Stomach (tissue), 9 donors: ENCODE measurements around the gene GADD45GIP1. TPM values are rescaled to one million over a fixed set of nuclear protein-coding genes. Genes with fewer than 3 reads are reported as not detected.
A peak's percentile ranks its signal among the peaks of the same experiment; 100 is the strongest.
"Not testable (repeated sequence)": the region's sequence is repeated elsewhere in the genome, so short reads cannot be mapped to it uniquely, and the experiment has no call there.

Experiments
- DNase-seq, 2 donors: peaks; one replicate each; pipeline versions ENCODE4 v3.0.0 to v3.0.0-alpha.2; 2013 to 2019
- H3K27ac ChIP-seq, 5 donors: fragments of 200-600 bp in 4 of 5; sonication (generic) in 4 of 5; one replicate each; pipeline ENCODE4 v1.5.1; 2013 to 2019; ENCODE audit warnings: mild to moderate bottlenecking in 1 of 5, moderate library complexity in 1 of 5
- H3K27me3 ChIP-seq, 3 donors: fragments of 200-600 bp; sonication (generic); one replicate each; pipeline ENCODE4 v1.5.1; 2017 to 2019; ENCODE audit warnings: mixed run types in 1 of 3
- H3K36me3 ChIP-seq, 4 donors: fragments of 200-600 bp; sonication (generic); 1 replicate in 3 of 4; 2 replicates in 1 of 4; pipeline ENCODE4 v1.5.1; 2016 to 2019
- H3K4me1 ChIP-seq, 4 donors: fragments of 200-600 bp; sonication (generic); one replicate each; pipeline ENCODE4 v1.5.1; 2016 to 2019
- H3K4me3 ChIP-seq, 4 donors: fragments of 200-600 bp; sonication (generic) in 3 of 4; one replicate each; pipeline ENCODE4 v1.5.1; 2016 to 2019; ENCODE audit warnings: mild to moderate bottlenecking in 1 of 4
- H3K9me3 ChIP-seq, 4 donors: fragments of 200-600 bp; sonication (generic); one replicate each; pipeline ENCODE4 v1.5.1; 2016 to 2019
- EP300 ChIP-seq: sonication (generic); formaldehyde crosslinking; IDR thresholded peaks from one replicate; pipeline ENCODE4 v1.6.1; 2017; ENCODE audit warnings: antibody characterized with exemption
- POLR2A ChIP-seq, 4 donors: fragments of 450-650 bp; IDR thresholded peaks; one replicate each; pipeline ENCODE4 v1.6.1; 2016; ENCODE audit warnings: antibody characterized with exemption in 4 of 4, control low read depth in 2 of 4, mild to moderate bottlenecking in 1 of 4, moderate library complexity in 1 of 4
- POLR2AphosphoS5 ChIP-seq, 3 donors: sonication (generic); formaldehyde crosslinking; IDR thresholded peaks; one replicate each; pipeline ENCODE4 v1.6.1; 2016; ENCODE audit warnings: antibody characterized with exemption in 3 of 3
- WGBS, 5 donors: extraction: QIAGEN DNeasy Blood & Tissue Kit in 3 of 5; methylation state at CpG; one replicate each; pipeline versions ENCODE4 v1.1.5 to v1.1.7; 2013 to 2018; 5-methylcytosine and 5-hydroxymethylcytosine counted together
- intact Hi-C: fragments of 100-400 bp; cut with DNase I; formaldehyde crosslinking; loops from one replicate; pipeline ENCODE4 v1.15.1; 2023; ENCODE audit warnings: low total_unique reads
- polyA plus RNA-seq, 3 donors: library from polyadenylated mRNA; stranded (reverse); fragments of 200-250 nt; gene quantifications; one replicate each; pipeline ENCODE4 v1.2.3, GENCODE V29; 2013
- total RNA-seq, 5 donors: library from RNA; depleted of rRNA; stranded (reverse); fragments of >200 nt; gene quantifications; one replicate each; pipeline versions ENCODE4 v1.1.0 to v1.2.3, GENCODE V29; 2014 to 2016
- TF ChIP-seq, protein P1 (sequence below), 7 experiments: fragments of 450-650 bp in 4 of 7; fragments of 200-600 bp in 3 of 7; sonication (generic) in 3 of 7; IDR thresholded peaks; one replicate each; pipeline ENCODE4 v1.5.1; 2016 to 2019; ENCODE audit warnings: antibody characterized with exemption in 7 of 7, control low read depth in 2 of 7, mild to moderate bottlenecking in 1 of 7
- donor health status: healthy with polysubstance abuse.
- donor health status: Bipolar disorder and iron deficiency.
- donor health status: healthy.

Gene GADD45GIP1
- total and polyA plus RNA-seq, 8 donors: 1.8 to 93.3 (median 51.1) TPM

DNA sequence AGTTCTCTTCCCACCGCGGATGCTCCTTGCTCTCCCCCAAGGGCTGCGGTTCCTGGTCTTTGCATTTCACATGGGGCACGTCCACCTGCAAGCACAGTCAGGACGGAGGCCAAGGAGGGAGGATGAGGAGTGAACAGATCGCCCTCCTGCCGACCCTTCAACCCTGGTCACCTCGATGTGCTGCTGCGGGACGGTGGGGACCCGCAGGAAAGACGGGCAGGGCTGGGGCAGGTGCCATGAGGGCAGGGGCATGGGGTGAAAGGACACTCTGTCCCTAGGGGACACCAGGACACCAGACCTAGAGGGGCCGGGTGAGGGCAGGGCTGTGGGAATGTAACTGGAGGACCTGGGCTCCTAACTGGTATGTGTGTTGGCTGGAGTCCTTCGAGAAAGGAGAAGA is 38.8 kb downstream of the GADD45GIP1 start:
- WGBS, 5 donors: 92 to 96% (median 94%) methylated on average over 14 of the region's 14 CpGs
- H3K4me1 ChIP-seq: peaks cover 12 to 28% (median 22%) of the 10 kb centered on the region in 4 donors
- intact Hi-C loops: no loop called here
- H3K36me3 ChIP-seq: peaks cover 9 to 13% (median 12%) of the 10 kb centered on the region in 4 donors
- no peak overlapping the region for H3K27ac ChIP-seq
- TF ChIP-seq POLR2AphosphoS5 (IDR thresholded peaks at IDR 0.05) (no peak), EP300 (no peak), POLR2A (IDR thresholded peaks at IDR 0.05) (no peak)
- TF ChIP-seq, protein P1, sequence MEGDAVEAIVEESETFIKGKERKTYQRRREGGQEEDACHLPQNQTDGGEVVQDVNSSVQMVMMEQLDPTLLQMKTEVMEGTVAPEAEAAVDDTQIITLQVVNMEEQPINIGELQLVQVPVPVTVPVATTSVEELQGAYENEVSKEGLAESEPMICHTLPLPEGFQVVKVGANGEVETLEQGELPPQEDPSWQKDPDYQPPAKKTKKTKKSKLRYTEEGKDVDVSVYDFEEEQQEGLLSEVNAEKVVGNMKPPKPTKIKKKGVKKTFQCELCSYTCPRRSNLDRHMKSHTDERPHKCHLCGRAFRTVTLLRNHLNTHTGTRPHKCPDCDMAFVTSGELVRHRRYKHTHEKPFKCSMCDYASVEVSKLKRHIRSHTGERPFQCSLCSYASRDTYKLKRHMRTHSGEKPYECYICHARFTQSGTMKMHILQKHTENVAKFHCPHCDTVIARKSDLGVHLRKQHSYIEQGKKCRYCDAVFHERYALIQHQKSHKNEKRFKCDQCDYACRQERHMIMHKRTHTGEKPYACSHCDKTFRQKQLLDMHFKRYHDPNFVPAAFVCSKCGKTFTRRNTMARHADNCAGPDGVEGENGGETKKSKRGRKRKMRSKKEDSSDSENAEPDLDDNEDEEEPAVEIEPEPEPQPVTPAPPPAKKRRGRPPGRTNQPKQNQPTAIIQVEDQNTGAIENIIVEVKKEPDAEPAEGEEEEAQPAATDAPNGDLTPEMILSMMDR (IDR thresholded peaks at IDR 0.05): no peak
- no peak overlapping the region for H3K4me3 ChIP-seq
- no peaks in the 10 kb centered on the region for H3K9me3 ChIP-seq
- DNase-seq: no peak
- no peaks in the 10 kb centered on the region for H3K27me3 ChIP-seq

DNA sequence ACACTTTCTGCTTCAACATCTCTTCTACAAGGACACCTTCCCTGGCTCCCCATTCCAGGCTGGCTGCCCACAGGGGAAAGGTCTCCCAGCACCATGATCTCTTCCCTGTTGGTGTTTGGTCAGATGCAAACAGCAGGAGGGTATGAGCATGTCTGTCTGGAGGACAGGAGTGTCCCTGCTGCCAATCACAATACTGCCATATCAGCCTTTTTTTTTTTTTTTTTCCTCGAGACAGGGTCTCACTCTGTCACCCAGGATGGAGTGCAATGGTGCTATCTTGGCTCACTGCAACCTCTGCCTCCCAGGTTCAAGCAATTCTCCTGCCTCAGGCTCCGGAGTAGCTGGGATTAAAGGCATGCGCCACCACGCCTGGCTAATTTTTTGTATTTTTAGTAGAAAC is 41.2 kb downstream of the GADD45GIP1 start:
- DNase-seq, intact Hi-C loops, H3K4me3 ChIP-seq, H3K27me3 ChIP-seq, H3K27ac ChIP-seq, H3K9me3 ChIP-seq, H3K36me3 ChIP-seq: not testable (repeated sequence)
- 76 to 82% (median 79%) methylated on average over 4 of the region's 4 CpGs for WGBS, 5 donors
- H3K4me1 ChIP-seq: peaks cover 22 to 42% (median 36%) of the 10 kb centered on the region in 4 donors

DNA sequence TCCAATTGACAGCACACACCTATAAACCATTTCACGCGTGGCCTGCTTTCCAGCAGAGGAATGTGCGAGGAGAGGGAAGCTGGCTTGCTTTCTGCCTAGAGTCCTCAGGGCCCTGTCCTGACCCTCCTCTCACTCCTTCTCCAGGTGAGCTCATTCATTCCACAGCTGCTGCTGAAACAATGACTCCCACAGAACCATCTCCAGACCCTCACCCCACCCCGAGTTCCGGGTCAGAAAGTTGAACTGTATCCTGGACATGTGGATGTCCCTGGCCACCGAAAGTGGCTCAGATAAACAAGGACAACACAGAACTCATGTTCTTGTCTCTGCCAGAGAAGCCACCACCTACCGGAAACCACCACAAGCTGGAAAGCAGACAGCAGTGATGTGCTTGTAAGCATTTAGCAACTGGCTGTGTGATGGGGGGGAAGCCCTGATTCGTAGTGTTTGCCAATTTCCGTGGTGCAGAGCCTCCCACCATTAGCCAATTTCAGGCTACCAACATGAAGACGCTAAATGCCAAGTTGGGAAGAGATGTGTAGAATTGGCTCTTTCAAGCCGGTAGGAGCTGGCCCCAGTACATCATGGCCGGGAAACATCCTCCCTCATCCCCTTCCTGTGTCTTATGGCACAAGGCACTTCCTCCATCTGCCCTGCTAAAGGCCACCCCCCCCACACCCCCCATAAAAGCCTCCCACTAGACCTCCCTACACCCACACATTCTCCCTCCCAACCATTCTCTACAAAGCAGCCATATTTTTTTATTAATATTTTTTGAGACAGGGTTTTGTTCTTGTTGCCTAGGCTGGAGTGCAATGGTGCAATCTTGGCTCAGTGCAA is 43.0 kb downstream of the GADD45GIP1 start:
- 55 to 66% (median 58%) methylated on average over 12 of the region's 12 CpGs for WGBS, 5 donors
- no peaks in the 10 kb centered on the region for H3K36me3 ChIP-seq
- H3K27ac ChIP-seq: peak overlapping the region; percentile 75 to 81 (median 79)
- H3K9me3 ChIP-seq: no peaks in the 10 kb centered on the region
- TF ChIP-seq POLR2AphosphoS5 (IDR thresholded peaks at IDR 0.05) (no peak), POLR2A (IDR thresholded peaks at IDR 0.05) (no peak), EP300 (no peak)
- TF ChIP-seq, protein P1 (IDR thresholded peaks at IDR 0.05): no peak
- no peak overlapping the region for H3K4me3 ChIP-seq
- peak in 1 of 2 donors; percentile 65 for DNase-seq
- intact Hi-C loops: no loop called here
- H3K27me3 ChIP-seq: no peaks in the 10 kb centered on the region
- peaks cover 22 to 35% (median 30%) of the 10 kb centered on the region in 4 donors for H3K4me1 ChIP-seq

DNA sequence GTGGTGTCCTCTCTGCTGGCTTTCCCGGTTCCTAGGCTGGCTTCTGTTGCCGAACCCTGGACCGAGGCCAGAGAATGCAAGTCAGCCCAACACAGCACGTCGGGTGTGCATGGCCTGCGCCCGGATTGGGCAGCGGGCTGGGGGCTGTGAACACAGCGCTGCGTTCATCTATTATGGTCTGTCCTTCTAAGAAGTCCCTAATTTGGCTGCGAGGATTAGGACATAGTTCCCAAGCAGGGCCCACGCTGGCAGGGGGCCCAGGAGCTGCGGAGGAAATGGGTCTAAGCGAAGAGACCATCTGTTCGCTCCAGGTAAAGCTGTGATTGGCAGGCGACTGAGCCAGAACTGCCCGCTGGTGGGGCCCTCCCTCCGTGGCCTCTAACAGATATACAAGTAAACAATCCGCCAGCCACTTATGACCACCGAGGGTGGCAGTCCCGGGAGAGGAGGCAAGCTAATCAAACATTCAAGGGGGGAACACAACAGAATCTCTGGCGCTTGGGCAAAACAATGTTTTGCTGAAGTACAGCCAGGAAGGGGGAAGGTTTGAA is 43.9 kb downstream of the GADD45GIP1 start:
- Histone ChIP-seq H3K9me3 (no peaks in the 10 kb centered on the region), H3K27me3 (no peaks in the 10 kb centered on the region), H3K36me3 (no peaks in the 10 kb centered on the region), H3K27ac (peak overlapping the region; percentile 75 to 81 (median 79)), H3K4me3 (peak overlapping the region; percentile 2 to 11 (median 9)), H3K4me1 (peaks cover 19 to 30% (median 25%) of the 10 kb centered on the region in 4 donors)
- WGBS, 5 donors: 3 to 23% (median 9%) methylated on average over 17 to 22 of the region's 22 CpGs
- DNase-seq: peak; percentile 77 to 93
- TF ChIP-seq POLR2AphosphoS5 (IDR thresholded peaks at IDR 0.05): peak; percentile 30 to 58 (median 38)
- no peak for TF ChIP-seq POLR2A (IDR thresholded peaks at IDR 0.05)
- intact Hi-C loops: no loop called here

DNA sequence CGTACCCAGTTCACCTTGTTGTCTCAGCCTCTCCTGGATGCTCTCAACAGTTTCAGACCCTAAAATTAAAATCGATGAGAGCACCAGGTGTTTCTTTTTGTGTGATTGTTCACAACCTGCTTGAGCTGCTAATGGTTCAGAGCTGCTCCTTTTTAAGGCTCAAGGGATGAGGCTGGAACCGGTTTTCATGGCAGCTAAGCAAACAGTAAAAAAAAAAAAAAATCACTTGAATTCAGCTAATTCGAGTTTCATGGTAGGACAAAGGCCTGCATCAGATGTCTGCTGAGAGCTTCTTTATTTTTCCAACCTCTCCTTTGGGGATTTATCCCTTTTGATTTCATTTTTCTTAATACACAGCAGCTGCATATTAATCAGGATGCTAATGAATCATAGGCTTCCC is 44.5 kb downstream of the GADD45GIP1 start:
- Histone ChIP-seq H3K9me3 (no peaks in the 10 kb centered on the region), H3K4me1 (peaks cover 19 to 30% (median 26%) of the 10 kb centered on the region in 4 donors), H3K36me3 (no peaks in the 10 kb centered on the region), H3K27ac (peak overlapping the region; percentile 75 to 81 (median 79)), H3K4me3 (peak overlapping the region in 2 of 4 donors; percentile 2 to 9), H3K27me3 (no peaks in the 10 kb centered on the region)
- 26 to 33% (median 29%) methylated on average over 4 of the region's 4 CpGs for WGBS, 5 donors
- TF ChIP-seq POLR2AphosphoS5 (IDR thresholded peaks at IDR 0.05) (no peak), EP300 (no peak), POLR2A (IDR thresholded peaks at IDR 0.05) (no peak)
- TF ChIP-seq, protein P1 (IDR thresholded peaks at IDR 0.05): no peak
- intact Hi-C loops: no loop called here
- DNase-seq: peak in 1 of 2 donors; percentile 66
